SU-DHL-6 (cell line): ENCODE results near the gene RAI1.
A peak's percentile ranks its signal among the peaks of the same experiment; 100 is the strongest.

Experiments used
- H2AFZ ChIP-seq: fragments of 200-600 bp; sonication (generic); 2 replicates; pipeline ENCODE4 v1.6.1; 2014; ENCODE audit warnings: low read depth, mild to moderate bottlenecking, moderate library complexity, mixed read lengths, antibody characterized with exemption, low read length; ENCODE audit not compliant: severe bottlenecking
- H3F3A ChIP-seq: fragments of 200-600 bp; shearing (Covaris generic); 2 replicates; pipeline ENCODE4 v1.6.0; 2016; ENCODE audit warnings: antibody characterized with exemption, mild to moderate bottlenecking; ENCODE audit not compliant: insufficient read depth
- H3K27ac ChIP-seq: fragments of 200-600 bp; sonication (generic); 2 replicates; pipeline ENCODE4 v1.5.1; 2016; ENCODE audit warnings: low read depth, mild to moderate bottlenecking, low read length, moderate library complexity, mixed read lengths
- H3K27me3 ChIP-seq: fragments of 200-600 bp; sonication (generic), shearing (Covaris generic); 2 replicates; pipeline ENCODE4 v1.6.0; 2014; ENCODE audit warnings: mild to moderate bottlenecking, low read length
- H3K36me3 ChIP-seq: fragments of 200-600 bp; sonication (generic); 2 replicates; pipeline ENCODE4 v1.6.1; 2014; ENCODE audit warnings: mild to moderate bottlenecking, low read length, mixed read lengths
- H3K4me2 ChIP-seq: fragments of 300-600, 200-600 bp; shearing (Covaris generic), sonication (generic); 2 replicates; pipeline ENCODE4 v1.6.0; 2014; ENCODE audit warnings: low read length, low read depth, mild to moderate bottlenecking; ENCODE audit not compliant: poor library complexity, severe bottlenecking
- H3K4me3 ChIP-seq: fragments of 200-600 bp; sonication (generic); 2 replicates; pipeline ENCODE4 v1.5.1; 2014; ENCODE audit warnings: antibody characterized with exemption, low read length, mild to moderate bottlenecking, mixed read lengths; ENCODE audit not compliant: insufficient read depth, poor library complexity, severe bottlenecking
- H3K79me2 ChIP-seq: fragments of 200-600 bp; sonication (generic); 2 replicates; pipeline ENCODE4 v1.6.1; 2014; ENCODE audit warnings: mild to moderate bottlenecking, low read length, moderate library complexity; ENCODE audit not compliant: insufficient read depth
- H3K9ac ChIP-seq: fragments of 200-600 bp; sonication (generic); 2 replicates; pipeline ENCODE4 v1.7.0; 2014; ENCODE audit warnings: mild to moderate bottlenecking, low read length
- H3K9me2 ChIP-seq: fragments of 200-600 bp; sonication (generic); replicated peaks from 2 replicates; pipeline ENCODE4 v1.6.1; 2014; ENCODE audit warnings: low read length; ENCODE audit not compliant: insufficient read depth
- H3K9me3 ChIP-seq: fragments of 200-600 bp; sonication (generic); 2 replicates; pipeline ENCODE4 v1.6.1; 2014; ENCODE audit warnings: low read length, mixed read lengths; ENCODE audit not compliant: insufficient read depth
- H4K20me1 ChIP-seq: fragments of 200-600 bp; sonication (generic); 2 replicates; pipeline ENCODE4 v1.6.1; 2014; ENCODE audit warnings: low read depth, mild to moderate bottlenecking, antibody characterized with exemption, low read length, moderate library complexity, mixed read lengths
- EZH2phosphoT487 ChIP-seq: fragments of 200-600 bp; sonication (generic), shearing (Covaris generic); conservative IDR thresholded peaks from 2 replicates; pipeline ENCODE4 v1.6.1; 2018; ENCODE audit warnings: mild to moderate bottlenecking, antibody characterized with exemption, low read length, moderate library complexity, mixed read lengths
- TF ChIP-seq, protein P1 (sequence below): fragments of 200-600 bp; sonication (generic); IDR thresholded peaks from one replicate; pipeline ENCODE4 v1.5.1; 2017; ENCODE audit warnings: antibody characterized with exemption, mild to moderate bottlenecking, low read length, moderate library complexity; ENCODE audit not compliant: insufficient read depth, poor library complexity, severe bottlenecking

The RAI1 gene

DNA sequence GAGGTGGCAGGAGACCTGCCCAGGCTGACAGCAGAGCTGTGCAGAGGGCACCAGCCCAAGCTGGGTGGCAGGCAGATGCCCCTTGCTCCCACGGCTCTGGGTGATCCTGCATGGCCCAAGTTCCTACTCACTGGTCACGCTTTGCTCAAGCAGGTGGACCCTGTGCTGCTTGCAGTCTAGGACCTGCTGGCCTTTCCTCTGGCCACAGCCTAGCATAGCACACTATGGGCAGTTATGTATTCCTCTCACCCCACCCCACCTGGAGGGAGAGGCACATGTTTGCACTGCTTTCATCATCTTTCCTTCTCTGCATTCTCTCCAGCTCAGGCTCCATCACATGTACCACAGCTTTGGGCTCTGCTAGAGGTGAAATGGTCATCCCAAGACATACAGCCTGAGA lies 175.1 kb downstream of the RAI1 start:
- H3K27ac ChIP-seq: no peak overlapping the region
- no peaks in the 10 kb centered on the region for H4K20me1 ChIP-seq
- H3K36me3 ChIP-seq: no peaks in the 10 kb centered on the region
- H3K79me2 ChIP-seq: no peaks in the 10 kb centered on the region
- H3F3A ChIP-seq: no peaks in the 10 kb centered on the region
- H3K9me2 ChIP-seq: no peaks in the 10 kb centered on the region
- no peaks in the 10 kb centered on the region for H3K27me3 ChIP-seq
- H3K4me3 ChIP-seq: no peak overlapping the region
- no peak overlapping the region for H2AFZ ChIP-seq
- no peak overlapping the region for H3K4me2 ChIP-seq
- no peaks in the 10 kb centered on the region for H3K9me3 ChIP-seq
- TF ChIP-seq, protein P1, sequence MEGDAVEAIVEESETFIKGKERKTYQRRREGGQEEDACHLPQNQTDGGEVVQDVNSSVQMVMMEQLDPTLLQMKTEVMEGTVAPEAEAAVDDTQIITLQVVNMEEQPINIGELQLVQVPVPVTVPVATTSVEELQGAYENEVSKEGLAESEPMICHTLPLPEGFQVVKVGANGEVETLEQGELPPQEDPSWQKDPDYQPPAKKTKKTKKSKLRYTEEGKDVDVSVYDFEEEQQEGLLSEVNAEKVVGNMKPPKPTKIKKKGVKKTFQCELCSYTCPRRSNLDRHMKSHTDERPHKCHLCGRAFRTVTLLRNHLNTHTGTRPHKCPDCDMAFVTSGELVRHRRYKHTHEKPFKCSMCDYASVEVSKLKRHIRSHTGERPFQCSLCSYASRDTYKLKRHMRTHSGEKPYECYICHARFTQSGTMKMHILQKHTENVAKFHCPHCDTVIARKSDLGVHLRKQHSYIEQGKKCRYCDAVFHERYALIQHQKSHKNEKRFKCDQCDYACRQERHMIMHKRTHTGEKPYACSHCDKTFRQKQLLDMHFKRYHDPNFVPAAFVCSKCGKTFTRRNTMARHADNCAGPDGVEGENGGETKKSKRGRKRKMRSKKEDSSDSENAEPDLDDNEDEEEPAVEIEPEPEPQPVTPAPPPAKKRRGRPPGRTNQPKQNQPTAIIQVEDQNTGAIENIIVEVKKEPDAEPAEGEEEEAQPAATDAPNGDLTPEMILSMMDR: no peak
- TF ChIP-seq EZH2phosphoT487: no peak
- no peak overlapping the region for H3K9ac ChIP-seq

- H3K27ac ChIP-seq: no peak overlapping the region
- TF ChIP-seq EZH2phosphoT487: no peak
- no peaks in the 10 kb centered on the region for H3K36me3 ChIP-seq
- H3K79me2 ChIP-seq: no peaks in the 10 kb centered on the region
- no peaks in the 10 kb centered on the region for H3K9me2 ChIP-seq
- H3K4me2 ChIP-seq: no peak overlapping the region
- no peak overlapping the region for H2AFZ ChIP-seq
- H3K4me3 ChIP-seq: no peak overlapping the region
- H3F3A ChIP-seq: no peaks in the 10 kb centered on the region
- no peaks in the 10 kb centered on the region for H3K27me3 ChIP-seq
- H3K9me3 ChIP-seq: no peaks in the 10 kb centered on the region
- no peak overlapping the region for H3K9ac ChIP-seq
- no peaks in the 10 kb centered on the region for H4K20me1 ChIP-seq
Observed at GRCh38 chr17:17857496-17857895, 176.2 kb downstream of the RAI1 start.

DNA sequence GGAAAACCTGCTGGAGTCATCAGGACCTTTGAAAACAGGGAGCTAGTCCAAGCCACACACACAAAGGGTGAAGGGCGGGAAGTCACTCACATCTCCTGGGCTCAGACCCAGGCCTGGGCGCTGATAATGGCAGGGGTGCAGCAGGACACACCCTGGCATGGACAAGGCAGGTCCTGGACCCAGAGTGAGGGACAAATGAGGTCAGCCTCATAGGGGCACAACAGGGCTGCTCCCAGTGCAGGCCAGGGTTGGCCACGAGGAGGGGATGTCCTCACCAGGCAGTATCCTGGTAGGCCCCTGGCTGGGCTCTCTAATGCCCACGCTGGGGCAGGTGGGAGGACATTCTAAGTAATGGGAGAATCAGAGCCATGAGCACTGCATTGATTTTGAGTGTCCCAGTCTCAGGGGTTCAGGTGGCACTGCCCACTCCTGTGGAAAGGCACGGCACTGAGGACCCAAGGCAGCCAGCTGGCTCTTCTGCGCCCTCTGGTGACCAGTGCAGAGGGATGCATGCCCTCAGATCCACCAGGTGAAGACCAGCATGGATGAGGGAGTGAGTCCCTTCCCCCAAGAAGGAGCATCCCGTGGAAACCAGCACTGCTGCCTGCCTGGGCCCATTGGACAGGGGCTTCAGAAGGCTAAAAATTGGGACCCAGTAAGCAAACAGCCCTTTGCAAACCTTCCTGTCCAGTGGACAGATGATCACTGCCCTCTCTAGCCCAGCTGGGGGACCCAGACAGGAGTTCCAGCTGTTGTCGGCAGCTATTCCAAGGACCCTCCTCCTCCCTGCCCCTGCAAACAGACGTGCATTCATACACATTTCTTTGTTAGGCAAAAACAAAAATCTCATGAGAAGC lies 178.9 kb downstream of the RAI1 start:
- Histone ChIP-seq H3K4me3 (no peak overlapping the region), H3K4me2 (no peak overlapping the region), H3K9ac (no peak overlapping the region), H3K27me3 (no peaks in the 10 kb centered on the region), H3K9me2 (no peaks in the 10 kb centered on the region), H3K9me3 (no peaks in the 10 kb centered on the region), H3K27ac (no peak overlapping the region), H4K20me1 (no peaks in the 10 kb centered on the region), H3K79me2 (no peaks in the 10 kb centered on the region), H2AFZ (no peak overlapping the region), H3F3A (no peaks in the 10 kb centered on the region), H3K36me3 (no peaks in the 10 kb centered on the region)
- TF ChIP-seq, protein P1: peak; percentile 97
- TF ChIP-seq EZH2phosphoT487: no peak

DNA sequence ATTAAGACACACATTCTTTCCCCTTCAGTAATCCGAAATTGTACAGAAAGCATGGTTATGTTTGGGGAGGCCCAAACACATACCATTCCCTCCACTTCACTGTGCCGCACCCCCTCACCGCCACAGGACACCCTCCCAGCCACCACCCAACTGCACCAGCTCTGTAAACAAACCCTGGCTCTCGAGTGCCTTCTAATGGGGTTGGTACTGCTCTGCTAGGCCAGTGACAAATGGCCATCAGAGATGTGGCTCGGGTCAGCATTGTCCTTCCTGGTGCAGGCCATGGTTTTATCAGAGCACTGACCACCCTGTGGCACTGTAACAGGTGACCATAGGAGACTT lies 179.5 kb downstream of the RAI1 start:
- no peaks in the 10 kb centered on the region for H4K20me1 ChIP-seq
- H3K27ac ChIP-seq: no peak overlapping the region
- H3K4me3 ChIP-seq: no peak overlapping the region
- H3K9me2 ChIP-seq: no peaks in the 10 kb centered on the region
- H3K4me2 ChIP-seq: no peak overlapping the region
- H3K36me3 ChIP-seq: no peaks in the 10 kb centered on the region
- H3K9ac ChIP-seq: no peak overlapping the region
- H2AFZ ChIP-seq: no peak overlapping the region
- H3K27me3 ChIP-seq: no peaks in the 10 kb centered on the region
- no peaks in the 10 kb centered on the region for H3K9me3 ChIP-seq
- no peaks in the 10 kb centered on the region for H3K79me2 ChIP-seq
- H3F3A ChIP-seq: no peaks in the 10 kb centered on the region
- TF ChIP-seq EZH2phosphoT487: no peak
- TF ChIP-seq, protein P1: no peak
